ENCODE results near the gene C6orf62.
"Not testable (repeated sequence)": the region's sequence is repeated elsewhere in the genome, so short reads cannot be mapped to it uniquely, and the experiment has no call there.

The C6orf62 gene

DNA sequence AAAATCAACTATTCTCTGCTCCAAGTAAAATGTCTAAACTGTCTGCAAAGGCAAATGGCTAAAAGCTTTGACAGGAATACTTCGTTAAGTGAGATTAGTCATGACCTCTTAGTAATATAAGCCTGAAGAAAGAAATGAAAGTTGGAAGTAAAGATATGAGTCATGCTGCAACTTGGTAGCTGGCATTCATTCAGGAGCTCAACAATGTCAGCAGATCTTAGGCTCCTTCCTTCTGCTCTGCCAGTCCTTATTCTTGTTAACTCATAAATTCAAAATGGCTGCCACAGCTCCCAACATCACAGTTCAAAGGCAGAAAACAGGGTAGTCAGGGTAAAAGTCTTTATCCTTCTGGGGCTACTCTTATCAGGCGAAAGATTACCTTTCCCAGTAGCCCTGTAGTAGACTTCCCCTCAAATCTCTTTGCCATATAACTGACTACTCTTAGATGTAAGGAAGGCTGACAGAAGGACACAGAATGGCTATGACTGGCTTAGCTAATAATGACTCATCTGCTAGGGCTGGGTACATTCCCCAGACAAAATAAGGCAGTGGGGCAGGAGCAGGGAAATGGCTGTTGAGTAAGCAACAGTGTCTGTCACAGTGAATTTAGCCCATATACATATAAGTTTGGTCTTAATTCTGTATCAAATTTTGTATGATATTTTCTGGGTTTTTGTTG, 24.4 kb upstream of the C6orf62 start:
- DNase-seq (ENCODE audit: low read depth in 2 of 2), result peak; percentile 89 to 90

DNA sequence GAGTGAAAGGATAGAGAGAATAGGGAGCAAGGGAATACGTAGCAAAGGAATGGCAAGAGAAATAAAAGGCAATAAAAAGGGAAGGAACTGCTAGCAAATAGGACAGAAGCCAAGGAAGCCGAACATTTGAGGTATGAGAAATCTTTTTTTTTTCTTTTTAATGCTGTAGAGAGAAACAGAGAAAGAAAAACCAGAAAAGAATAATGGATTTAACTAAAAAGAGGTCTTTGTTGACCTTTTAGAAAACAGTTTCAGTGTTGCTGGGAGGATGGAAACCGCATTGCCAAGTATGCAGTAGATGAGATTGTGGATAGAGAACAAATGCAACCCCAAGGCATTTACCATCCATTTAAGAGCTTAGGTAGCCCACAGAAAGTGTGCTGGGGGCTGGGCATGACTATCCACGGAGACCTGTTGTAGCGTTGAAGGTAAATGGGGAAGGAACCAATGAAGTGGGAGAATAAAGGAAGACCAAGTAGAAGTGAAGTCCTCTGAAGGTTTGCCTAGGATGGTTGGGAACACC, 23.3 kb upstream of the C6orf62 start:
- no peak for DNase-seq (ENCODE audit: low read depth in 2 of 2)

DNA sequence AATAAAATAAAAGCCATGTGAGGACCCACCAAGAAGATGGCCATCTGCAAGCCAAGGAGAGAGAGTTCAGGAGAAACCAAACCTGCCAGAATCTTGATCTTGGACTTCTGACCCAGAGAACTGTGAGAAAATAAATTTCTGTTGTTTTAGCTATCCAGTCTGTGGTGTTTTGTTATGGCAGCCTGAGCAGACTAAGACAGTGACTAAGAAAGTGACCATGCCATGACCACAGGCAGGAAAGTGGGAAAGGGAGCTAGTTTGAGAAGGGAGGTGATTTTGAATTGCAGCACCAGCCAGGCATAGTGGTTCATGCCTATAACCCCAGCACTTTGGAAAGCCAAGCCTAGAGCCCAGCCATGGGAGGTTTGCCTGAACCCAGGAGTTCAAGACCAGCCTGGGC, 21.9 kb upstream of the C6orf62 start:
- DNase-seq (ENCODE audit: low read depth in 2 of 2), result no peak

DNA sequence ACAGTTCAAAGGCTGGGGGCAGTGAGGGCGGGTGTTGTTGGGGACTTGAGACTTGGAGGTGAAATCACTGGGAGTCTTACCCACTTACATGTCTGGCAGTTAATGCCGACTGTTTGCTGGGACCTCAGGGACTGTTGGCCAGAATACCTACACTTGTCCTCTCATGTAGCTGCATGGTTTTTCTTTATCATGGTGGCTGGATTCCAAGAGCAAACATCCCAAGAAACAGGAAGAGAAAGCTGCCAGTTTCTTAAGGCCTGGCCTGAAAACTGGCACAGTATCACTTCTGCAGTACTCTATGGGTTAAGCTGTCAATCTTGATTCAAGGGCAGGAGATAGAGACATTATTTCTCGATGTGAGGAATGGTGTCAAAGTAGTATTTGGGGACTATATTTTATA, 19.8 kb upstream of the C6orf62 start:
- no peak for DNase-seq (ENCODE audit: low read depth in 2 of 2)

DNA sequence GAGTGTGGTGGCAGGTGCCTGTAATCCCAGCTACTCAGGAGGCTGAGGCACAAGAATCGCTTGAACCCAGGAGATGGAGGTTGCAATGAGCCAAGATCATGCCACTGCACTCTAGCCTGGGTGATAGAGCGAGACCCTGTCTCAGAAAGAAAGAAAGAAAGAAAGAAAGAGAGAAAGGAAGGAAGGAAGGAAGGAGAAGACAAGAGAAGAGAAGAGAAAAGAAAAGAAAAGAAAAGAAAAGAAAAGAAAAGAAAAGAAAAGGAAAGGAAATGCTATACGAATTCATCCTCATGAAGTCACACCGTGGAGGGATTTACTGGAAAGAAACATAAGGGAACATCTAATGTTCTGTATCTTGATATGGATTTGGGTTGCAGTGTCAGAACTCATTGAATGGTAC, 15.8 kb upstream of the C6orf62 start:
- DNase-seq (ENCODE audit: low read depth in 2 of 2), result not testable (repeated sequence)

DNA sequence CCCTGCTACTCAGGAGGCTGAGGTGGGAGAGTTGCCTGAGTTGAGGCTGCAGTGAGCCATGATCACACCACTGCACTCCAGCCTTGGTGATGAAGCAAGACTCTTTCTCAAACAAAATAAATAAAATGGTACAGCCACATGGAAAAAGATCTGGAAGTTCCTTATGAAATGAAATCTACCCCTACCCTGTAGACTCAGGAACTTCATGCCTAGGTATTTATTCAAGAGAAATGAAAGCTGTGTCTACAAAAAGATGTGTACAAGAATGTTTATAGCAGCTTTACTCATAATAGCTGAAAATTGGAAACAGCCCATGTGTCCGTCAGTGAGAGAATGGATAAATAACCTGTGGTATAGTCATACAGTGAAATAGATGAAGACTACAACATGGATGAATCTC, 15.2 kb upstream of the C6orf62 start:
- no peak for DNase-seq (ENCODE audit: low read depth in 2 of 2)

DNA sequence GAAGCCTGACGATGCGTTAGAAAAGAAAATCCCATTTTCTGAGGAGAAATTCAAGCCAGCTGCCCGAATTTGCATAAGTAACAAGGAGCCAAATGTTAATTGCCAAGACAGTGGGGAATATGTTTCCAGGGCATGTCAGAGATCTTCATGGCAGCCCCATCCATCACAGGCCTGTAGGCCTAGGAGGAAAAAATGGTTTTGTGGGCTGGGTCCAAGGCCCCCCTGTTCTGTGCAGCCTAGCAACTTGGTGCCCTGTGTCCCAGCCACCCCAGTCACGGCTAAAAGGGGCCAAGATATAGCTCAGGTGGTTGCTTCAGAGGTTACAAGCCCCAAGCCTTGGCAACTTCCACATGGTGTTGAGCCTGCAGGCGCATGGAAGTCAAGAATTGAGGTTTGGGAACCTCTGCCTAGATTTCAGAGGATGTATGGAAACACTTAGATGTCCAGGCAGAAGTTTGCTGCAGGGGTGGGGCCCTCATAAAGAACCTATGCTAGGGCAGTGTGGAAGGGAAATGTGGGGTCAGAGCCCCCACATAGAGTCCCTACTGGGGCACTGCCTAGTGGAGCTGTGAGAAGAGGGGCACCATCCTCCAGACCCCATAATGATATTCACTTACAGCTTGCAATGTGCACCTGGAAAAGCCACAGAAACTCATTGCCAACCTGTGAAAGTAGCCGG, 12.6 kb upstream of the C6orf62 start:
- DNase-seq (ENCODE audit: low read depth in 2 of 2), result not testable (repeated sequence)

DNA sequence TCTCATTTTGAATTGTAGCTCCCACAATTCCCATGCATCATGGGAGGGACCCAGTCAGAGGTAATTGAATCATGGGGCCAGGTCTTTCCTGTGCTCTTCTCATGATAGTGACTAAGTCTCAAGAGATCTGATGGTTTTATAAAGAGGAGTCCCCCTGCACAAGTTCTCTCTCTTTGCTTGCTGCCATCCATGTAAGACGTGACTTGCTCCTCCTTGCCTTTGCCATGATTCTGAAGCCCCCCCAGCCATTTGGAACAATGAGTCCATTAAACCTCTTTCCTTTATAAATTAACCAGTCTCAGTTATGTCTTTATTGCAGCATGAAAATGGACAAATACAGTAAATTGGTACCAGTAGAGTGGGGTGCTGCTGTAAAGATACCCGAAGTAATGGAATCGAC, 11.7 kb upstream of the C6orf62 start:
- not testable (repeated sequence) for DNase-seq (ENCODE audit: low read depth in 2 of 2)

DNA sequence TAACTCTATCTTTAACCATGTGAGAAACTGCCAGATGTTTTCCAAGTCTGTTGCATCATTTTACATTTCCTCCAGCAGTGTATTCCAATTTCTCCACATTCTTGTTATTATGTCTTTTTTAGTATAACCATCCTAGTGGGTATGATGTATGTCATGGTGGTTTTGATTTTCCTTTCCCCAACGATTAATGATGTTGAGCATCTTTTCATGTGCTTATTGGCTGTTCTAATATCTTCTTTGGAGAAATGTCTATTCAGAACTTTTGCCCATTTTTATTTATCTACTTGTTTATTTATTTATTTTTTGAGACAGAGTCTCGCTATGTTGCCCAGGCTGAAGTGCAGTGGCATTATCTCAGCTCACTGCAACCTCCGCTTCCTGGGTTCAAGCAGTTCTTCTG, 4.3 kb upstream of the C6orf62 start:
- no peak for DNase-seq (ENCODE audit: low read depth in 2 of 2)

DNA sequence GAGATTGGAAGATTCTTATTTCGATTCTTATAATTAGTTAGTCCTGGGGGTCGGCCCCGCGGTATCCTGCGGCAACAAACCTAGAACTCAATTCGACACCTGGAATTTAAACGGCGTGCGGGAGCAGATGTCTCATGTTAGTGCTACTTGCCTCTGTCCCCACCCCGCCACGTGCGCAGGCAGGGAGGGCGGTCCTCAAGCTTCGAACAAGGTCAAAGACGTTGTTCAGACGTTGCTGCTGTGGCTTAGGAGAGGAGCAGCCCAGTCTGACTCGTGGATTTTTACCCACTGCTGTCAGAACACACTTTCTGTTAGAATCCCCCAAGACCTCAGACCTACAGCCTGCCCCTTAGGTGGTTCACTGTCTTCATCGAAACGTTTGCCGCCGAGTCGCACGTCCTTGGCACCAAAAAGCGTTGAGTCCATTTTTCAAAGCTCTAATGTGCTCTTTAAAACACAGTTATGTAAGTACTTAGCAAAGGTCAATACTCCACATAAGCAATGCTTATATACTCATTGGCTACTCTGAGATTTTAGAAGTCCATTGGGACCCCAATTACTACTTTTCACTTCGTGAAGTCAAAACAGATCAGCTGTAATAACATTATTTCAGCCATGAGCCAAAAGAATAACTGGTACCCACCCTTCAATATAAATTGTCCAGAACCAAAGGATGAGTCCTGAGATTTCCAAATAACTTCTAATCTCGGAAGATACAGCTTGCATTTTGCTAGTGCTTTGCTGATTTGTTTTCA, 2.7 kb upstream of the C6orf62 start:
- no peak for DNase-seq (ENCODE audit: low read depth in 2 of 2)

DNA sequence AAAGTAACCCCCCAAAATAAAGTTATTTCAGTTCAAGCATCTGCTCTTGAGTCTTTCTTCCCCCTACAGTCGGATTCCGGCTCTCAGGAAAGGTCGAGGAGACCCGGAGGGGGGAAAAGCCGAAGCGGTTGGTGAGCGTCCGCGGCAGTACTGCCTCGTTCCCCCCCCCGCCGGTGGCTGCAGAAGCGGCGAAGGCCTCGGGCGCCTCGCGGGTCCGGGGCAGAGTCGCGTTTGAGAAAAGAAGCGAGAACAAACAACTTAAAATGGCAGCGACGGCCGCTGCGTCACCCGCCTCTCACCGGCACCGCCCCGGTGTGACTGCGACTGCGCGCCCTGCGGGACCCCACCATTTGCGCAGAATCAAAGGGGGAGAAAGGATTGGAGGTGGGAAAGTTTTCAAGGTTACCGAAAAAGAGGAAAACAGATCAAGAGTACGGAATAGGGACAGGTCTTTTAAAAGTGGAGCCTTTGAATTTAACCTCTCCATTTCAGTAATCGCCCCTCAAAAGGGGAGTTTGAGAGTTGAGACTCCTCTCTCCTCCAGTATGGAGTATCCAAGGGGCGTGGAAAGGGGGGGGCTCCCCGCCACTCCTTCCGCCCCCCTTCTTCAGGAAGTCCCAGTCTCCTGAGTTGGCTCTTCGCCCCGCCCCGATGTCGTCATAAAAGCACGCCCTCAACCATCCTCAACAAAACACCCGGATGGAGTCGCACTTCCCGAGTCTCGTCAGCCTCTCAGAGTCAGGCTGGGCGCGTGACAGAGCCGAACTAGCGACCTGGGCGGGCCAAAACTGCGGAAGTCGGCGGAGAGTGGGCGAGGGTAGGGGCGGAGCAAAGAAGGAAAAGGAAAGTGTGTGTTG, 1.9 kb upstream of the C6orf62 start:
- peak; percentile 100 for DNase-seq (ENCODE audit: low read depth in 2 of 2)

DNA sequence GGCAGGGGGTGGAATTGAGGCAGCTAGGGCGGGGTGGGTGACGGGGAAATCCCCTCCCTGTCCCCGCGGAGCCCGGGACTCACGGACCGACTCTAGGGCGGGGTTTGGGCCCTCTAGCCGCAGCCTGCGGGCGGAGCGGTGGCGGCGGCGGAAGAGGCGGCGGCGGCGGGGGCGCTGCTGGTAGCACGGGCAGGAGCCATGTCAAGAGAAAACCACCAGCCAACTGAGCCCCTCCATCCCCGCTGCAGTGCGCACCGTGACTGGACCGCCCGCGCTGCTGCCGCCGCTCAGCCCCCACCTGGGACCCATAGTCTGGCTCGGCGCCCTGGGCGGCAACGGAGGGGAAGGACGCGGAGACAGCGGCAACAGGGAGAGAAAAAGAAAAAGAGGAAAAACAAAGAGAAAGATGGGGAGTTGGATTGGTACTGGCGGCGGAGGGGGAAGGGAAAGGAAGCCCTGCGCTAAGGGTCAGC, 1.2 kb upstream of the C6orf62 start:
- no peak for DNase-seq (ENCODE audit: low read depth in 2 of 2)

DNA sequence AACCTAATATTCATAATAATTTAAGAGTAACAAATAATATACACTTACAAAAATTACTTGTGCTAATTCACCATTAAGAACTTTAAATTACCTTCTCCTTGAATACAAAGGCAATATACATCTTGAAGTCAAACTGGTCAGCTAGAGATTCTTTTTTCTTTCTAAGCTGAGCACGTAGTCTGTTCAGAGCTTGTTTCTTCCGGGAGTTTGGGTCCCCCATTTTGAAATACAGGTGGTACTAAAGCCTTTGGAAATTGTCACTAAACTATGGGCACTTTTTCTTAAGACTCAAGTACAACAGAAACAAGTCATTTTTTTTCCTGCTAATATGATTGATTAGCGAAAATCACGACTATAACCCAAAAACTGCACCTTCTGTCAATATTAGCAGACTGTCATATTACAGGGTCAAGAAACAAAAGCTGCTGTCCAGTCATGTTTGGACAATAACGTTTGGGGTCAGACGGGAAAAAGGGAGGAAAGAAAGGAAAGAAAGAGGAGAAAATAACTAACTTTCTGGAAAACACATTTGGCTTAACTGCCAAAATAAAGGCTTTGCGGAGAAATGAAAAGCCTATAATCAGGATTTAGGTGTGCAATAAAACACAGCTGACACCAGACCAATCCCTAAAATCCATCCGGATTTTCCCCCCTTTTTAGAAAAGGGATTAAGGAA, 367 bp downstream of the C6orf62 start:
- no peak for DNase-seq (ENCODE audit: low read depth in 2 of 2)

DNA sequence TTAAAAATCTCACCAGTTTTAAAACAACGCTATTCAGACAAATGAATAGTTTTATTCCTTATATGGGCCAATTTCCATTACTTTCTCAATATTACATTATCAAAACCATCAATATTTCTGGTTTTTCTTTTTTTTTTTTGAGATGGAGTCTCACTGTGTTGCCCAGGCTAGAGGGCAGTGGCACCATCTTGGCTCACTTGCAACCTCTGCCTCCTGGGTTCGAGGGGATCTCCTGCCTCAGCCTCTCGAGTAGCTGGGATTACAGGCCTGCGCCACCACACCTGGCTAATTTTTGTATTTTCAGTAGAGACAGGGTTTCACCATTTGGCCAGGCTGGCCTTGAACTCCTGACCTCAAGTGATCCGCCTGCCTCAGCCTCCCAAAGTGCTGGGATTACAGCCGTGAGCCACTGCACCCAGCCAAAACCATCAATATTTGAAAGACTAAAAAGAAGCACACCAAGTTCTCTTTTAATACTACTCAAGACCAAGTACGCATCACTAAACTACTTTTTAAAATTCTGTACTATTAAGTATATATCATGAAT, 2.3 kb downstream of the C6orf62 start:
- DNase-seq (ENCODE audit: low read depth in 2 of 2), result not testable (repeated sequence)

DNA sequence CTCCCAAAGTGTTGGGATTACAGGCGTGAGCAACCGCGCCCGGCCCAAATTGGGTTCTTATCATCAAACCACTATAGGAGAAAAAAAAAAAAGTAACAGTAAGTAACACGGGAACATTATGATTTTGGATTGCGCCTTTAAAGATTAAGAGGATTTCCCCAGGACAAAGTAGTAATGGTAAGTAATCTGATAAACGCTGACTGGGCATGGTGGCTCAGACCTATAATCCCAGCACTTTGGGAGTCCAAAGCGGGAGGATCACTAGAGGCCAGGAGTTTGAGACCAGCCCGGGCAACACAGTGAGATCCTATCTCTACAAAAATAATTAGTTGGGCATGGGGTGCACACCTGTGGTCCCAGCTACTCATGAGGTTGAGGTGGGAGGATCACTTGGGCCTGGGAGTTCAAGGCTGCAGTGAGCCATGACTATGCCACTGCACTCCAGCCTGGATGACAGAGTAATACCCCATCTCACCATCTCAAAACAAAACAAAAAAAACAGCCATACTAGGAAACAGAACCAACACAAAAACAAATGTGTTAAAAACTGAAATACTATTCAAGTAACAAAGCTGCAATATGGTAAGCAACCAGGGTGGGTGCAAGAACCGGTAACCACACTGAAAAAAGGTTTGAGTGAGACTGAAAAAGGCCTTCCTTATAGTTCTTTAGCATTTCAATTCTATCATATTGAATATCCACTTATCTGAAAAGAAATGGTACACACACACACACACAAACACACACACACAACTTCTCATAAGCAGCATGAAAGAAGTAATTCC, 8.2 kb downstream of the C6orf62 start:
- no peak for DNase-seq (ENCODE audit: low read depth in 2 of 2)

DNA sequence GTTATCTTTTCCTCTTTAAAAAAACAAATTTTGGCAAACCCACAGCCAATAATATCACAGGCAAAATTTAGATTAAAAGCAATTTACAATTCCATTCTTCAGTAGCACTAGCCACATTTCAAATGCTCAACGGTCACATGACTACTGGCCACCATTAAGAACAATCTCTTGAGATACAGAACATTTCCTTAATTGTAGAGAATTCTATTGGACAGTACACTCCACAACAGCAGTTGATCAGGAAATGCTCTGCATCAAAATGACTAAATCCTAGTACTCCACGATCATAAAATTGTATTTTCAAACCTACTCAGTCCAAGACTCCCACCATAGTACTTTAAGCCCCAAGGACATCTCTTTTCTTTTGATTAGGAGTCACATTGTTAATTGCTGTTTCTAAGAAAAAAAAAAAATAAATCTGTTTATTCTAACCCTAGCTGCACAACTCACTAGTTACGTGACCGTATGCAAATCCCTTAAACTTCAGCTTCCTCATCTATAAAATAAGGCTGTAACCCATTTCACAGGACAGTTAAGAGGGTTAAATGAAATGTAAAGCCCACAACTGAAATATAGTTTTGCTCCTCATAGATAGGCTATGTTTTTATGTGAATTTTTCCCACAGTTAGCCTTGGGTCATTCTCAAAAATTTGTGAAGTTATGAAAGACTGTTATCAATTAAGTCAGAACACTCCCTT, 9.8 kb downstream of the C6orf62 start:
- no peak for DNase-seq (ENCODE audit: low read depth in 2 of 2)

DNA sequence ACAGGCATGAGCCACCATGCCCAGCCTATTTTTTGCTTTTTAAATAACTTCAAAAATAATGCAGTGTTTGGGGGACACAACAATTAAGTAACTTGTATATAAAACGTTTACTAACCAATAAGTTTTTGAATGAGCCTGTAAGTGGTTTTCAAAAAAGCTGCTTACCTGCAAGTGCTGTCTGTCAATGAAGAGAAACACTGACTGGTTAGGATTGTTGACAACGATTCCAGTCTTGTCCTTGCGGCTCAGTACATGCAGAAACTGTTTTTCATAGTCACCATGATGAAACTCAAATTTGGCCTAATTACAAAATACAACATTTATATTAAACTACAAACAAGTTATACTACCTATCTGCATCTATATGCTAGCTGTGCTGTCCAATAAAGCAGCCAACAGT, 10.3 kb downstream of the C6orf62 start:
- DNase-seq (ENCODE audit: low read depth in 2 of 2), result no peak

DNA sequence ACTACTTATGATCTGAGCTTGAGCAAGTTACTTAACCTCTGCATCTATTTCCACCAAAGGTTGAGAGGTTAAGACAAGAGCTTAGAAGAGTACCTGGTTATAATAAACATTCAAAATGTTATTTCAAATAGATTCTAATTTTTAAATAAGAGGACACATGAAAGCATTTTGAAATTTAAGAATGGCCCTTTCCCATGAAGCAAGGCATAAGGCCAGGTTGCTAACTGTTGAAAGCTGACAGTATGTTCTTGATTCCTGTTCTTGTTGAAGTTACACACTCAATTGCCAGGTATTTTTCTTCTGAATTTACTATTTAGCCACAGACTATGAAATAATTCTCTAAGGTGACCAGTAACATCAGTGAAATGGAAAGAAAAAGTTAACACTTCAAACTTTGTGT, 14.5 kb downstream of the C6orf62 start:
- no peak for DNase-seq (ENCODE audit: low read depth in 2 of 2)

DNA sequence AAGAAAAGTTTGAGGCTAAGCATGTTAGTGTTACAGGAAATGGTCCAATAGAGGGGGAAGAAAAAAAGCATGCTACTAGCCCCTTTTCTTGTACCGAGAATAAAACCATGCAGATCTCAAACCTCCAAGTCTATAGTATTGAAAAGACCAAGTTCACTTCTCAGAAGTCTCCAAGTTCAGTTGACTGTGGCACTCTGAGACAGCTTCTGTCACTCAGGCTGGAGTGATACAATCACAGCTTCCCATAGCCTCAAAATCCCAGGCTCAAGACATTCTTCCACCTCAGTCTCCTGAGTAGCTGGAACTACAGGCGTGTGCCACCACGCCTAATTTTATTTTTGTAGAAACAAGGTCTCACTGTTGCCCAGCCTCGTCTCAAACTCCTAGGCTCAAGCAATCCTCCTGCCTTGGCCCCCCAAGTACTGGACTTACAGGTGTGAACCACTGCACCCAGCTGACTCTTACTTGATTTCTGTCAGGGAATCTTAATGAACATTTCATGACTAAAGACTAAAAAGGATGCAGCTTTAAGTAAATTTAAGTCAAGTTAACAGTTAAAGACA, 16.2 kb downstream of the C6orf62 start:
- DNase-seq (ENCODE audit: low read depth in 2 of 2), result no peak

All from fibroblast of skin of left biceps (primary cell).